ENCODE measurements around the gene TRIM27.

DNA sequence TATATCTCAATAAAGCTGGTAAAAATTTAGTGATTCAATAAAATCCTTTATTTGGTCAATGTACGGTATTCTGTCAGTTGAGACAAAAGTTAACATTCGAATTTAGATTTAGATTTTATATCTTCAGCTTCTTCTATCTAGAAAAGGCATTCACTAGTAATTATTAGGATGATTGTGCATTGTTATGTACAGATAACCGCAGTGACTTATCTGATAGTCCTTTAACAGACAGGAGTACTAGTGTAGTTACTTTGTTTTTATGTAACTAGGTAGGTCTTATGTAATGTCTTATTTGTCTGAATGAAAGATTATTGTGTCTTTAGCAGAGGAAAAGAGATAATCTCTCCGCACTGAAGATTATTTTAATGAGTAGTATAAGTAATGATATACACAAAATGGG is 31.3 kb downstream of the TRIM27 start:
- TF ChIP-seq, protein P1, sequence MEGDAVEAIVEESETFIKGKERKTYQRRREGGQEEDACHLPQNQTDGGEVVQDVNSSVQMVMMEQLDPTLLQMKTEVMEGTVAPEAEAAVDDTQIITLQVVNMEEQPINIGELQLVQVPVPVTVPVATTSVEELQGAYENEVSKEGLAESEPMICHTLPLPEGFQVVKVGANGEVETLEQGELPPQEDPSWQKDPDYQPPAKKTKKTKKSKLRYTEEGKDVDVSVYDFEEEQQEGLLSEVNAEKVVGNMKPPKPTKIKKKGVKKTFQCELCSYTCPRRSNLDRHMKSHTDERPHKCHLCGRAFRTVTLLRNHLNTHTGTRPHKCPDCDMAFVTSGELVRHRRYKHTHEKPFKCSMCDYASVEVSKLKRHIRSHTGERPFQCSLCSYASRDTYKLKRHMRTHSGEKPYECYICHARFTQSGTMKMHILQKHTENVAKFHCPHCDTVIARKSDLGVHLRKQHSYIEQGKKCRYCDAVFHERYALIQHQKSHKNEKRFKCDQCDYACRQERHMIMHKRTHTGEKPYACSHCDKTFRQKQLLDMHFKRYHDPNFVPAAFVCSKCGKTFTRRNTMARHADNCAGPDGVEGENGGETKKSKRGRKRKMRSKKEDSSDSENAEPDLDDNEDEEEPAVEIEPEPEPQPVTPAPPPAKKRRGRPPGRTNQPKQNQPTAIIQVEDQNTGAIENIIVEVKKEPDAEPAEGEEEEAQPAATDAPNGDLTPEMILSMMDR (IDR thresholded peaks at IDR 0.05; ENCODE audit: low read depth, low read length, missing input control), result no peak
- TF ChIP-seq, protein P2, sequence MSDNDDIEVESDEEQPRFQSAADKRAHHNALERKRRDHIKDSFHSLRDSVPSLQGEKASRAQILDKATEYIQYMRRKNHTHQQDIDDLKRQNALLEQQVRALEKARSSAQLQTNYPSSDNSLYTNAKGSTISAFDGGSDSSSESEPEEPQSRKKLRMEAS (IDR thresholded peaks at IDR 0.05), result no peak
- no peak for TF ChIP-seq YY1 (IDR thresholded peaks at IDR 0.05)
- TF ChIP-seq, protein P3, sequence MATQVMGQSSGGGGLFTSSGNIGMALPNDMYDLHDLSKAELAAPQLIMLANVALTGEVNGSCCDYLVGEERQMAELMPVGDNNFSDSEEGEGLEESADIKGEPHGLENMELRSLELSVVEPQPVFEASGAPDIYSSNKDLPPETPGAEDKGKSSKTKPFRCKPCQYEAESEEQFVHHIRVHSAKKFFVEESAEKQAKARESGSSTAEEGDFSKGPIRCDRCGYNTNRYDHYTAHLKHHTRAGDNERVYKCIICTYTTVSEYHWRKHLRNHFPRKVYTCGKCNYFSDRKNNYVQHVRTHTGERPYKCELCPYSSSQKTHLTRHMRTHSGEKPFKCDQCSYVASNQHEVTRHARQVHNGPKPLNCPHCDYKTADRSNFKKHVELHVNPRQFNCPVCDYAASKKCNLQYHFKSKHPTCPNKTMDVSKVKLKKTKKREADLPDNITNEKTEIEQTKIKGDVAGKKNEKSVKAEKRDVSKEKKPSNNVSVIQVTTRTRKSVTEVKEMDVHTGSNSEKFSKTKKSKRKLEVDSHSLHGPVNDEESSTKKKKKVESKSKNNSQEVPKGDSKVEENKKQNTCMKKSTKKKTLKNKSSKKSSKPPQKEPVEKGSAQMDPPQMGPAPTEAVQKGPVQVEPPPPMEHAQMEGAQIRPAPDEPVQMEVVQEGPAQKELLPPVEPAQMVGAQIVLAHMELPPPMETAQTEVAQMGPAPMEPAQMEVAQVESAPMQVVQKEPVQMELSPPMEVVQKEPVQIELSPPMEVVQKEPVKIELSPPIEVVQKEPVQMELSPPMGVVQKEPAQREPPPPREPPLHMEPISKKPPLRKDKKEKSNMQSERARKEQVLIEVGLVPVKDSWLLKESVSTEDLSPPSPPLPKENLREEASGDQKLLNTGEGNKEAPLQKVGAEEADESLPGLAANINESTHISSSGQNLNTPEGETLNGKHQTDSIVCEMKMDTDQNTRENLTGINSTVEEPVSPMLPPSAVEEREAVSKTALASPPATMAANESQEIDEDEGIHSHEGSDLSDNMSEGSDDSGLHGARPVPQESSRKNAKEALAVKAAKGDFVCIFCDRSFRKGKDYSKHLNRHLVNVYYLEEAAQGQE (IDR thresholded peaks at IDR 0.05), result no peak
- no peak for TF ChIP-seq TAF1 (conservative IDR thresholded peaks at IDR 0.05)
- no peak for TF ChIP-seq RAD21 (IDR thresholded peaks at IDR 0.05)
- TF ChIP-seq, protein P4, sequence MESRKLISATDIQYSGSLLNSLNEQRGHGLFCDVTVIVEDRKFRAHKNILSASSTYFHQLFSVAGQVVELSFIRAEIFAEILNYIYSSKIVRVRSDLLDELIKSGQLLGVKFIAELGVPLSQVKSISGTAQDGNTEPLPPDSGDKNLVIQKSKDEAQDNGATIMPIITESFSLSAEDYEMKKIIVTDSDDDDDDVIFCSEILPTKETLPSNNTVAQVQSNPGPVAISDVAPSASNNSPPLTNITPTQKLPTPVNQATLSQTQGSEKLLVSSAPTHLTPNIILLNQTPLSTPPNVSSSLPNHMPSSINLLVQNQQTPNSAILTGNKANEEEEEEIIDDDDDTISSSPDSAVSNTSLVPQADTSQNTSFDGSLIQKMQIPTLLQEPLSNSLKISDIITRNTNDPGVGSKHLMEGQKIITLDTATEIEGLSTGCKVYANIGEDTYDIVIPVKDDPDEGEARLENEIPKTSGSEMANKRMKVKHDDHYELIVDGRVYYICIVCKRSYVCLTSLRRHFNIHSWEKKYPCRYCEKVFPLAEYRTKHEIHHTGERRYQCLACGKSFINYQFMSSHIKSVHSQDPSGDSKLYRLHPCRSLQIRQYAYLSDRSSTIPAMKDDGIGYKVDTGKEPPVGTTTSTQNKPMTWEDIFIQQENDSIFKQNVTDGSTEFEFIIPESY (IDR thresholded peaks at IDR 0.05), result no peak
- TF ChIP-seq NR2F2 (IDR thresholded peaks at IDR 0.05), result no peak
- TF ChIP-seq FOXA1 (IDR thresholded peaks at IDR 0.05), result no peak
- TF ChIP-seq, protein P5, sequence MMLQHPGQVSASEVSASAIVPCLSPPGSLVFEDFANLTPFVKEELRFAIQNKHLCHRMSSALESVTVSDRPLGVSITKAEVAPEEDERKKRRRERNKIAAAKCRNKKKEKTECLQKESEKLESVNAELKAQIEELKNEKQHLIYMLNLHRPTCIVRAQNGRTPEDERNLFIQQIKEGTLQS (IDR thresholded peaks at IDR 0.05), result no peak
- TF ChIP-seq JUND (IDR thresholded peaks at IDR 0.05), result no peak
